Rectal smooth muscle tissue (tissue), 1 donor: Measurements from ENCODE around the gene ATAD1.
"Not testable (repeated sequence)": the region's sequence is repeated elsewhere in the genome, so short reads cannot be mapped to it uniquely, and the experiment has no call there.

Source experiments
- H3K27ac ChIP-seq: one replicate; pipeline ENCODE4 v1.7.0; 2013; ENCODE audit warnings: low read depth, low read length, inconsistent platforms
- H3K27me3 ChIP-seq: one replicate; pipeline ENCODE4 v1.7.0; 2013; ENCODE audit warnings: low read length; ENCODE audit not compliant: control insufficient read depth, insufficient read depth
- H3K36me3 ChIP-seq: one replicate; pipeline ENCODE4 v1.7.0; 2013; ENCODE audit warnings: low read length; ENCODE audit not compliant: control insufficient read depth, insufficient read depth
- H3K4me1 ChIP-seq: one replicate; pipeline ENCODE4 v1.7.0; 2013; ENCODE audit warnings: low read length; ENCODE audit not compliant: control insufficient read depth, insufficient read depth
- H3K4me3 ChIP-seq: one replicate; pipeline ENCODE4 v1.7.0; 2013; ENCODE audit warnings: low read length
- H3K9ac ChIP-seq: one replicate; pipeline ENCODE4 v1.7.0; 2013; ENCODE audit warnings: low read length

The ATAD1 gene

GRCh38 chr10:87818505-87819288, 671 bp upstream of the ATAD1 start:
- peak overlapping the region; percentile 86 for H3K27ac ChIP-seq
- H3K36me3 ChIP-seq, result no peaks in the 10 kb centered on the region
- H3K9ac ChIP-seq, result peak overlapping the region; percentile 81
- no peaks in the 10 kb centered on the region for H3K27me3 ChIP-seq
- peak overlapping the region; percentile 90 for H3K4me3 ChIP-seq
- peaks cover 5% of the 10 kb centered on the region for H3K4me1 ChIP-seq

- Histone ChIP-seq H3K4me1 (peaks cover 5% of the 10 kb centered on the region), H3K9ac (peak overlapping the region; percentile 81), H3K4me3 (peak overlapping the region; percentile 90), H3K27ac (peak overlapping the region; percentile 86), H3K27me3 (no peaks in the 10 kb centered on the region), H3K36me3 (no peaks in the 10 kb centered on the region)
Measured at GRCh38 chr10:87816898-87817608, 973 bp downstream of the ATAD1 start.

- Histone ChIP-seq H3K4me3 (peak overlapping the region; percentile 0), H3K27me3 (no peaks in the 10 kb centered on the region), H3K36me3 (peaks cover 2% of the 10 kb centered on the region), H3K4me1 (peaks cover 5% of the 10 kb centered on the region), H3K27ac (no peak overlapping the region), H3K9ac (no peak overlapping the region)
Measured at GRCh38 chr10:87816163-87816897, 1.7 kb downstream of the ATAD1 start.

GRCh38 chr10:87804939-87805569, 13.0 kb downstream of the ATAD1 start:
- Histone ChIP-seq H3K9ac (no peak overlapping the region), H3K36me3 (no peaks in the 10 kb centered on the region), H3K4me1 (no peaks in the 10 kb centered on the region), H3K27me3 (no peaks in the 10 kb centered on the region), H3K4me3 (no peak overlapping the region), H3K27ac (no peak overlapping the region)

GRCh38 chr10:87803831-87804230, 14.2 kb downstream of the ATAD1 start:
- no peaks in the 10 kb centered on the region for H3K27me3 ChIP-seq
- H3K36me3 ChIP-seq, result no peaks in the 10 kb centered on the region
- H3K4me3 ChIP-seq, result no peak overlapping the region
- H3K9ac ChIP-seq, result no peak overlapping the region
- no peak overlapping the region for H3K27ac ChIP-seq
- H3K4me1 ChIP-seq, result no peaks in the 10 kb centered on the region

GRCh38 chr10:87803328-87803727, 14.7 kb downstream of the ATAD1 start:
- Histone ChIP-seq H3K36me3 (no peaks in the 10 kb centered on the region), H3K27me3 (no peaks in the 10 kb centered on the region), H3K4me3 (no peak overlapping the region), H3K4me1 (no peaks in the 10 kb centered on the region), H3K27ac (no peak overlapping the region), H3K9ac (no peak overlapping the region)

GRCh38 chr10:87801813-87802435, 16.1 kb downstream of the ATAD1 start:
- not testable (repeated sequence) for H3K27ac ChIP-seq, H3K9ac ChIP-seq, H3K4me1 ChIP-seq, H3K27me3 ChIP-seq, H3K4me3 ChIP-seq, H3K36me3 ChIP-seq

- no peak overlapping the region for H3K4me3 ChIP-seq
- no peaks in the 10 kb centered on the region for H3K27me3 ChIP-seq
- H3K9ac ChIP-seq, result no peak overlapping the region
- no peak overlapping the region for H3K27ac ChIP-seq
- H3K36me3 ChIP-seq, result no peaks in the 10 kb centered on the region
- H3K4me1 ChIP-seq, result no peaks in the 10 kb centered on the region
Measured at GRCh38 chr10:87799860-87800259, 18.2 kb downstream of the ATAD1 start.

GRCh38 chr10:87798082-87798481, 19.9 kb downstream of the ATAD1 start:
- Histone ChIP-seq H3K4me3 (no peak overlapping the region), H3K27me3 (no peaks in the 10 kb centered on the region), H3K4me1 (no peaks in the 10 kb centered on the region), H3K9ac (no peak overlapping the region), H3K27ac (no peak overlapping the region), H3K36me3 (no peaks in the 10 kb centered on the region)

- no peak overlapping the region for H3K27ac ChIP-seq
- H3K4me3 ChIP-seq, result no peak overlapping the region
- no peaks in the 10 kb centered on the region for H3K27me3 ChIP-seq
- no peak overlapping the region for H3K9ac ChIP-seq
- H3K36me3 ChIP-seq, result no peaks in the 10 kb centered on the region
- H3K4me1 ChIP-seq, result no peaks in the 10 kb centered on the region
Measured at GRCh38 chr10:87794285-87794684, 23.7 kb downstream of the ATAD1 start.

GRCh38 chr10:87790185-87790584, 27.8 kb downstream of the ATAD1 start:
- Histone ChIP-seq H3K9ac (no peak overlapping the region), H3K36me3 (no peaks in the 10 kb centered on the region), H3K27ac (no peak overlapping the region), H3K4me3 (no peak overlapping the region), H3K27me3 (no peaks in the 10 kb centered on the region), H3K4me1 (no peaks in the 10 kb centered on the region)

- H3K27me3 ChIP-seq, result no peaks in the 10 kb centered on the region
- H3K27ac ChIP-seq, result no peak overlapping the region
- no peak overlapping the region for H3K4me3 ChIP-seq
- no peak overlapping the region for H3K9ac ChIP-seq
- H3K4me1 ChIP-seq, result no peaks in the 10 kb centered on the region
- no peaks in the 10 kb centered on the region for H3K36me3 ChIP-seq
Measured at GRCh38 chr10:87786421-87786820, 31.6 kb downstream of the ATAD1 start.
